Endothelial cell of umbilical vein (primary cell): Measurements from ENCODE around the gene SLC18A3. TPM values are rescaled to one million over a fixed set of nuclear protein-coding genes. Genes with fewer than 3 reads are reported as not detected.

Experiments used
- BruUV-seq: library from RNA; stranded (reverse); fragments of 400-500 nt; replicated peaks from 2 replicates; lab custom pipeline; 2021; lab: Mats Ljungman, UMichigan
- CTCF ChIA-PET: fragments of 300-600, 350-600 bp; sonication (Branson Sonifier 250); formaldehyde crosslinking; loops from one replicate; lab custom pipeline; 2021; ENCODE audit warnings: antibody characterized with exemption, inconsistent platforms; lab: Charles Lee
- POLR2A ChIA-PET: fragments of 300-600, 350-600 bp; sonication (Branson Sonifier 250); formaldehyde crosslinking; loops from one replicate; lab custom pipeline; 2021; ENCODE audit warnings: antibody characterized with exemption, inconsistent platforms; lab: Charles Lee
- DNase-seq: peaks from one replicate; pipeline ENCODE4 v3.0.0-alpha.2; 2011; ENCODE audit warnings: low read depth, low spot score
- FAIRE-seq: peaks from 2 replicates; lab custom pipeline; 2011; peaks lifted over from hg19 to GRCh38; lab: Jason Lieb, UNC
- H2AFZ ChIP-seq: 2 replicates; pipeline ENCODE4 v1.6.0; 2012; ENCODE audit warnings: low read depth, low read length, control low read depth, inconsistent platforms
- H3K27ac ChIP-seq: 2 replicates; pipeline ENCODE4 v1.5.1; 2011; ENCODE audit warnings: low read depth, mild to moderate bottlenecking, control low read depth, low read length, moderate library complexity; ENCODE audit not compliant: insufficient read depth
- H3K27me3 ChIP-seq, 2 experiments: 2 replicates each; pipeline versions ENCODE4 v1.6.0 to v1.6.1; 2011; ENCODE audit warnings: low read length in 2 of 2, mixed read lengths in 1 of 2; ENCODE audit not compliant: control insufficient read depth in 2 of 2, insufficient read depth in 2 of 2
- H3K36me3 ChIP-seq, 2 experiments: 2 replicates in 1 of 2; 3 replicates in 1 of 2; pipeline ENCODE4 v1.5.1; 2011; ENCODE audit warnings: low read length in 2 of 2, mild to moderate bottlenecking in 1 of 2, moderate library complexity in 1 of 2; ENCODE audit not compliant: control insufficient read depth in 2 of 2, insufficient read depth in 2 of 2; ENCODE audit errors: extremely low read depth in 1 of 2
- H3K4me1 ChIP-seq: 3 replicates; pipeline ENCODE4 v1.5.1; 2011; ENCODE audit warnings: mild to moderate bottlenecking, low read length; ENCODE audit not compliant: control insufficient read depth, insufficient read depth; ENCODE audit errors: extremely low read depth
- H3K4me2 ChIP-seq: 2 replicates; pipeline ENCODE4 v1.6.1; 2011; ENCODE audit warnings: low read length, control low read depth, mixed read lengths; ENCODE audit not compliant: insufficient read depth
- H3K4me3 ChIP-seq, 3 experiments: fragments of 200-600 bp in 1 of 3; sonication (generic), shearing (Covaris generic) in 1 of 3; replicated peaks in 1 of 3; 2 replicates each; pipeline ENCODE4 v1.5.1; 2011 to 2016; ENCODE audit warnings: control low read depth in 3 of 3, low read length in 3 of 3, mild to moderate bottlenecking in 2 of 3, inconsistent platforms in 1 of 3, low read depth in 1 of 3, moderate library complexity in 1 of 3; ENCODE audit not compliant: insufficient read depth in 1 of 3
- H3K79me2 ChIP-seq: 2 replicates; pipeline ENCODE4 v1.6.0; 2012; ENCODE audit warnings: low read length, inconsistent platforms; ENCODE audit not compliant: control insufficient read depth, insufficient read depth
- H3K9ac ChIP-seq: replicated peaks from 2 replicates; pipeline ENCODE3; 2011; ENCODE audit warnings: low read length, control low read depth; ENCODE audit not compliant: insufficient read depth; ENCODE audit errors: extremely low read depth
- H3K9me1 ChIP-seq: replicated peaks from 3 replicates; pipeline ENCODE4 v1.6.0; 2011; ENCODE audit warnings: mild to moderate bottlenecking, low read length; ENCODE audit not compliant: control insufficient read depth, insufficient read depth; ENCODE audit errors: extremely low read depth
- H3K9me3 ChIP-seq: replicated peaks from 2 replicates; pipeline ENCODE4 v1.5.1; 2012; ENCODE audit warnings: low read length, inconsistent platforms; ENCODE audit not compliant: control insufficient read depth, insufficient read depth
- H4K20me1 ChIP-seq: replicated peaks from 2 replicates; pipeline ENCODE3; 2011; ENCODE audit warnings: mild to moderate bottlenecking, low read length; ENCODE audit not compliant: control insufficient read depth, insufficient read depth; ENCODE audit errors: extremely low read depth
- CTCF ChIP-seq, 2 donors: IDR thresholded peaks; 1 replicate in 1 of 2; 2 replicates in 1 of 2; pipeline ENCODE4 v1.5.1; 2011; ENCODE audit warnings: low read length in 2 of 2, mild to moderate bottlenecking in 2 of 2, moderate library complexity in 2 of 2, control low read depth in 1 of 2, inconsistent platforms in 1 of 2, low read depth in 1 of 2; ENCODE audit not compliant: insufficient read depth in 1 of 2; ENCODE audit errors: extremely low read depth in 1 of 2
- EZH2 ChIP-seq: IDR thresholded peaks from 2 replicates; pipeline ENCODE4 v1.6.1; 2012; ENCODE audit warnings: borderline replicate concordance, low read depth, mild to moderate bottlenecking, moderate library complexity, low read length, inconsistent platforms; ENCODE audit not compliant: severe bottlenecking
- FOS ChIP-seq: IDR thresholded peaks from 2 replicates; pipeline ENCODE4 v1.6.1; 2011; ENCODE audit warnings: mild to moderate bottlenecking, low read length, moderate library complexity, borderline replicate concordance; ENCODE audit not compliant: insufficient read depth
- GATA2 ChIP-seq: IDR thresholded peaks from 2 replicates; pipeline ENCODE4 v1.7.0; 2011; ENCODE audit warnings: low read depth, mild to moderate bottlenecking, moderate library complexity, mixed read lengths, low read length; ENCODE audit not compliant: insufficient read length, insufficient read depth
- JUN ChIP-seq: IDR thresholded peaks from 2 replicates; pipeline ENCODE4 v1.6.1; 2011; ENCODE audit warnings: borderline replicate concordance, low read depth; ENCODE audit not compliant: insufficient read length, insufficient read depth
- MAX ChIP-seq: IDR thresholded peaks from 2 replicates; pipeline ENCODE4 v1.6.1; 2011; ENCODE audit not compliant: insufficient read depth, insufficient read length
- MYC ChIP-seq: IDR thresholded peaks from one replicate; pipeline ENCODE4 v1.6.1; 2011; ENCODE audit warnings: mild to moderate bottlenecking, low read depth, low read length
- POLR2A ChIP-seq: IDR thresholded peaks from 2 replicates; pipeline ENCODE4 v1.6.1; 2012; ENCODE audit warnings: low read depth, mild to moderate bottlenecking, control low read depth, low read length
- POLR2AphosphoS5 ChIP-seq: IDR thresholded peaks from 2 replicates; pipeline ENCODE4 v1.6.1; 2012; ENCODE audit warnings: low read depth, mild to moderate bottlenecking, control low read depth, low read length, moderate library complexity; ENCODE audit not compliant: insufficient read depth
- dilution Hi-C: fragments of 300-500 bp; cut with MboI; formaldehyde crosslinking; loops from one replicate; pipeline ENCODE4 v1.15.0; 2019; ENCODE audit warnings: low sequenced_read_pairs; ENCODE audit not compliant: extremely low pct_ligation_motif_present
- intact Hi-C: fragments of 100-400 bp; cut with micrococcal nuclease; formaldehyde crosslinking; loops from one replicate; pipeline ENCODE4 v1.10.0; 2022
- polyA plus RNA-seq, 4 experiments: library from polyadenylated mRNA; depleted of rRNA in 3 of 4; stranded (reverse) in 3 of 4; unstranded in 1 of 4; fragments of >200 nt; gene quantifications; 2 replicates each; pipeline versions ENCODE4 v1.2.1 to v1.2.3, GENCODE V29; 2011 to 2012; ENCODE audit warnings: missing spikeins in 1 of 4
- total RNA-seq: library from RNA; stranded (reverse); gene quantifications from 2 replicates; pipeline ENCODE4 v1.2.3, GENCODE V29; 2021

SLC18A3 gene
- total and polyA plus RNA-seq, 2 donors (not counting 3 experiments of a cell fraction or from before 2014, with no cell fraction given), result not detected

GRCh38 chr10:49578392-49578791 is 31.7 kb upstream of the SLC18A3 start:
- H3K27me3 ChIP-seq, result no peaks in the 10 kb centered on the region
- TF ChIP-seq FOS (no peak), MAX (no peak), POLR2A (no peak), POLR2AphosphoS5 (no peak)
- H3K27ac ChIP-seq, result no peak overlapping the region
- no peak overlapping the region for H3K4me3 ChIP-seq
- no TSS peak for BruUV-seq
- H3K36me3 ChIP-seq, result no peaks in the 10 kb centered on the region
- dilution Hi-C loops (no loop called here), intact Hi-C loops (no loop called here)
- H3K4me1 ChIP-seq, result no peaks in the 10 kb centered on the region
- FAIRE-seq, result no peak
- ChIA-PET CTCF (interaction anchor here (2.6 kb wide), 1 partner anchor 15 kb away, joined by 11 read pairs; no protein-coding TSS in a partner anchor), POLR2A (no interaction called here)
- H3K4me2 ChIP-seq, result no peak overlapping the region
- no peaks in the 10 kb centered on the region for H4K20me1 ChIP-seq
- no peak overlapping the region for H2AFZ ChIP-seq
- no peaks in the 10 kb centered on the region for H3K9me1 ChIP-seq
- no peaks in the 10 kb centered on the region for H3K79me2 ChIP-seq
- no peak overlapping the region for H3K9ac ChIP-seq
- no peak for DNase-seq
- no peaks in the 10 kb centered on the region for H3K9me3 ChIP-seq

- ChIA-PET CTCF (interaction anchor here (1.0 to 2.6 kb wide), 3 partner anchors 11 to 61 kb away, joined by 4 to 11 read pairs (median 4); no protein-coding TSS in a partner anchor), POLR2A (no interaction called here)
- dilution Hi-C loops, result no loop called here
- H3K4me1 ChIP-seq, result no peaks in the 10 kb centered on the region
- DNase-seq (no peak), FAIRE-seq (no peak)
- no peaks in the 10 kb centered on the region for H3K79me2 ChIP-seq
- H3K9ac ChIP-seq, result no peak overlapping the region
- H3K4me2 ChIP-seq, result no peak overlapping the region
- BruUV-seq, result no TSS peak
- H4K20me1 ChIP-seq, result no peaks in the 10 kb centered on the region
- H3K9me3 ChIP-seq, result no peaks in the 10 kb centered on the region
- no peaks in the 10 kb centered on the region for H3K36me3 ChIP-seq
- no peak overlapping the region for H3K27ac ChIP-seq
- intact Hi-C loops, result no loop called here
- no peak for TF ChIP-seq GATA2
- no peak for TF ChIP-seq EZH2
- no peak for TF ChIP-seq CTCF (IDR thresholded peaks at IDR 0.05; ENCODE audit: extremely low read depth in 1 of 2, insufficient read depth in 1 of 2, low read depth in 1 of 2, low read length in 2 of 2)
- no peak for TF ChIP-seq JUN
- no peak for TF ChIP-seq MAX
- TF ChIP-seq POLR2A, result no peak
- TF ChIP-seq MYC, result no peak
- no peak for TF ChIP-seq POLR2AphosphoS5
- TF ChIP-seq FOS, result no peak
- no peak overlapping the region for H3K4me3 ChIP-seq
- H3K27me3 ChIP-seq, result no peaks in the 10 kb centered on the region
- H2AFZ ChIP-seq, result peak overlapping the region; percentile 61
- H3K9me1 ChIP-seq, result no peaks in the 10 kb centered on the region
Measured at GRCh38 chr10:49579621-49580020, 30.5 kb upstream of the SLC18A3 start.
